ENCODE results near the gene COL23A1. TPM values are rescaled to one million over a fixed set of nuclear protein-coding genes. Genes with fewer than 3 reads are reported as not detected.
"Not testable (repeated sequence)": the region's sequence is repeated elsewhere in the genome, so short reads cannot be mapped to it uniquely, and the experiment has no call there.

The COL23A1 gene
- polyA plus RNA-seq, 1 donor (not counting 4 experiments of a cell fraction or from before 2014, with no cell fraction given): not detected

GRCh38 chr5:178370102-178370501 is 220.1 kb downstream of the COL23A1 start:
- DNase-seq (ENCODE audit: low read depth, low spot score): no peak
- Histone ChIP-seq H3K27ac (ENCODE audit: control insufficient read depth, insufficient read depth, low read length) (no peak overlapping the region), H3K79me2 (ENCODE audit: control insufficient read depth, insufficient read depth, low read length) (no peaks in the 10 kb centered on the region), H3K9me3 (ENCODE audit: control insufficient read depth, low read depth, low read length) (no peaks in the 10 kb centered on the region), H3K4me2 (ENCODE audit: control insufficient read depth, extremely low read depth, insufficient read depth, low read depth, low read length) (no peak overlapping the region), H3K4me1 (ENCODE audit: control insufficient read depth, extremely low read depth, insufficient read depth, low read length) (no peaks in the 10 kb centered on the region), H3K4me3 (ENCODE audit: control insufficient read depth in 2 of 3, extremely low read depth in 1 of 3, insufficient read depth in 2 of 3, low read depth in 1 of 3, low read length in 3 of 3) (no peak overlapping the region), H3K9ac (ENCODE audit: control insufficient read depth, extremely low read depth, insufficient read depth, low read length) (no peak overlapping the region), H2AFZ (ENCODE audit: control insufficient read depth, low read length) (no peak overlapping the region), H3K9me1 (ENCODE audit: control insufficient read depth, extremely low read depth, insufficient read depth, low read length) (no peaks in the 10 kb centered on the region), H3K36me3 (ENCODE audit: control insufficient read depth in 2 of 2, extremely low read depth in 1 of 2, insufficient read depth in 2 of 2, low read length in 2 of 2) (no peaks in the 10 kb centered on the region), H3K27me3 (ENCODE audit: control insufficient read depth, extremely low read depth, insufficient read depth, low read length) (peaks cover 4% of the 10 kb centered on the region), H4K20me1 (ENCODE audit: control insufficient read depth, extremely low read depth, insufficient read depth, low read length) (no peaks in the 10 kb centered on the region)
- TF ChIP-seq EZH2 (IDR thresholded peaks at IDR 0.05; ENCODE audit: low read length) (no peak), CTCF (optimal IDR thresholded peaks at IDR 0.05 in 1 of 3, IDR thresholded peaks at IDR 0.05 in 1 of 3, conservative IDR thresholded peaks at IDR 0.05 in 1 of 3; ENCODE audit: extremely low read depth in 1 of 3, insufficient read depth in 2 of 3, low read length in 3 of 3) (no peak)
- no peak for FAIRE-seq
- dilution Hi-C loops (cut with MboI; ENCODE audit: extremely low pct_ligation_motif_present, low sequenced_read_pairs): no loop called here

GRCh38 chr5:178369469-178369868 is 220.7 kb downstream of the COL23A1 start:
- H3K4me3 ChIP-seq (ENCODE audit: control insufficient read depth in 2 of 3, extremely low read depth in 1 of 3, insufficient read depth in 2 of 3, low read depth in 1 of 3, low read length in 3 of 3); H2AFZ ChIP-seq (ENCODE audit: control insufficient read depth, low read length); H3K27ac ChIP-seq (ENCODE audit: control insufficient read depth, insufficient read depth, low read length); DNase-seq (ENCODE audit: low read depth, low spot score); H3K9me1 ChIP-seq (ENCODE audit: control insufficient read depth, extremely low read depth, insufficient read depth, low read length); H3K9me3 ChIP-seq (ENCODE audit: control insufficient read depth, low read depth, low read length); dilution Hi-C loops (cut with MboI; ENCODE audit: extremely low pct_ligation_motif_present, low sequenced_read_pairs); FAIRE-seq; H3K4me1 ChIP-seq (ENCODE audit: control insufficient read depth, extremely low read depth, insufficient read depth, low read length); H3K9ac ChIP-seq (ENCODE audit: control insufficient read depth, extremely low read depth, insufficient read depth, low read length); H3K36me3 ChIP-seq (ENCODE audit: control insufficient read depth in 2 of 2, extremely low read depth in 1 of 2, insufficient read depth in 2 of 2, low read length in 2 of 2); H4K20me1 ChIP-seq (ENCODE audit: control insufficient read depth, extremely low read depth, insufficient read depth, low read length); H3K4me2 ChIP-seq (ENCODE audit: control insufficient read depth, extremely low read depth, insufficient read depth, low read depth, low read length); H3K79me2 ChIP-seq (ENCODE audit: control insufficient read depth, insufficient read depth, low read length); H3K27me3 ChIP-seq (ENCODE audit: control insufficient read depth, extremely low read depth, insufficient read depth, low read length): not testable (repeated sequence)

- FAIRE-seq (no peak), DNase-seq (ENCODE audit: low read depth, low spot score) (no peak)
- dilution Hi-C loops (cut with MboI; ENCODE audit: extremely low pct_ligation_motif_present, low sequenced_read_pairs): no loop called here
- Histone ChIP-seq H3K27me3 (ENCODE audit: control insufficient read depth, extremely low read depth, insufficient read depth, low read length) (peaks cover 4% of the 10 kb centered on the region), H3K4me2 (ENCODE audit: control insufficient read depth, extremely low read depth, insufficient read depth, low read depth, low read length) (no peak overlapping the region), H2AFZ (ENCODE audit: control insufficient read depth, low read length) (no peak overlapping the region), H3K9me3 (ENCODE audit: control insufficient read depth, low read depth, low read length) (no peaks in the 10 kb centered on the region), H3K4me1 (ENCODE audit: control insufficient read depth, extremely low read depth, insufficient read depth, low read length) (no peaks in the 10 kb centered on the region), H4K20me1 (ENCODE audit: control insufficient read depth, extremely low read depth, insufficient read depth, low read length) (no peaks in the 10 kb centered on the region), H3K36me3 (ENCODE audit: control insufficient read depth in 2 of 2, extremely low read depth in 1 of 2, insufficient read depth in 2 of 2, low read length in 2 of 2) (no peaks in the 10 kb centered on the region), H3K9me1 (ENCODE audit: control insufficient read depth, extremely low read depth, insufficient read depth, low read length) (no peaks in the 10 kb centered on the region), H3K79me2 (ENCODE audit: control insufficient read depth, insufficient read depth, low read length) (no peaks in the 10 kb centered on the region), H3K4me3 (ENCODE audit: control insufficient read depth in 2 of 3, extremely low read depth in 1 of 3, insufficient read depth in 2 of 3, low read depth in 1 of 3, low read length in 3 of 3) (no peak overlapping the region), H3K9ac (ENCODE audit: control insufficient read depth, extremely low read depth, insufficient read depth, low read length) (no peak overlapping the region), H3K27ac (ENCODE audit: control insufficient read depth, insufficient read depth, low read length) (no peak overlapping the region)
- TF ChIP-seq EZH2 (IDR thresholded peaks at IDR 0.05; ENCODE audit: low read length) (no peak), CTCF (optimal IDR thresholded peaks at IDR 0.05 in 1 of 3, IDR thresholded peaks at IDR 0.05 in 1 of 3, conservative IDR thresholded peaks at IDR 0.05 in 1 of 3; ENCODE audit: extremely low read depth in 1 of 3, insufficient read depth in 2 of 3, low read length in 3 of 3) (no peak)
Measured at GRCh38 chr5:178368716-178369300, 221.4 kb downstream of the COL23A1 start.
